CD4-positive, alpha-beta memory T cell (primary cell): ENCODE results near the gene CEACAM5. TPM values are rescaled to one million over a fixed set of nuclear protein-coding genes. Genes with fewer than 3 reads are reported as not detected.

Source experiments
- CTCF ChIA-PET: fragments of 350-600 bp; sonication (Branson Sonifier 250); formaldehyde crosslinking; loops from one replicate; lab custom pipeline; 2021; ENCODE audit warnings: inconsistent platforms; ENCODE audit not compliant: partially characterized antibody; lab: Charles Lee
- POLR2A ChIA-PET: fragments of 350-600 bp; sonication (Branson Sonifier 250); formaldehyde crosslinking; loops from one replicate; lab custom pipeline; 2021; ENCODE audit not compliant: partially characterized antibody; lab: Charles Lee
- DNase-seq, 5 donors: peaks; one replicate each; pipeline versions ENCODE4 v3.0.0 to v3.0.0-alpha.2; 2020 to 2022; ENCODE audit warnings: mixed read lengths in 1 of 5
- H3K27ac ChIP-seq: one replicate; pipeline ENCODE4 v1.7.0; 2013; ENCODE audit warnings: low read depth, low read length
- H3K27me3 ChIP-seq: 2 replicates; pipeline ENCODE4 v1.7.0; 2013; ENCODE audit warnings: mild to moderate bottlenecking, low read length, moderate library complexity; ENCODE audit not compliant: insufficient read depth
- H3K36me3 ChIP-seq: 2 replicates; pipeline ENCODE4 v1.7.0; 2013; ENCODE audit warnings: mild to moderate bottlenecking, low read length, moderate library complexity; ENCODE audit not compliant: insufficient read depth
- H3K4me1 ChIP-seq: 2 replicates; pipeline ENCODE4 v1.7.0; 2013; ENCODE audit warnings: mild to moderate bottlenecking, low read length, moderate library complexity; ENCODE audit not compliant: insufficient read depth
- H3K4me3 ChIP-seq, 2 donors: one replicate each; pipeline ENCODE4 v1.7.0; 2013; ENCODE audit warnings: low read length in 2 of 2, mild to moderate bottlenecking in 1 of 2
- H3K9me3 ChIP-seq, 2 donors: one replicate each; pipeline ENCODE4 v1.7.0; 2013; ENCODE audit warnings: low read length in 2 of 2, control low read depth in 1 of 2; ENCODE audit not compliant: control insufficient read depth in 1 of 2
- H3K27ac Mint-ChIP-seq, 7 donors: one replicate each; pipeline ENCODE4 v1.8.0; 2020 to 2021; ENCODE audit warnings: mixed read lengths in 7 of 7, mild to moderate bottlenecking in 6 of 7, inconsistent platforms in 3 of 7, moderate library complexity in 3 of 7
- H3K27me3 Mint-ChIP-seq, 2 donors: one replicate each; pipeline ENCODE4 v1.8.0; 2020 to 2021; ENCODE audit warnings: mixed read lengths in 2 of 2
- H3K36me3 Mint-ChIP-seq, 2 donors: one replicate each; pipeline ENCODE4 v1.8.0; 2020 to 2021; ENCODE audit warnings: mixed read lengths in 2 of 2, inconsistent platforms in 1 of 2, mild to moderate bottlenecking in 1 of 2
- H3K4me1 Mint-ChIP-seq, 4 donors: one replicate each; pipeline ENCODE4 v1.8.0; 2020 to 2021; ENCODE audit warnings: mixed read lengths in 4 of 4, mild to moderate bottlenecking in 1 of 4
- H3K4me3 Mint-ChIP-seq, 8 donors: one replicate each; pipeline ENCODE4 v1.8.0; 2020 to 2021; ENCODE audit warnings: mixed read lengths in 8 of 8, mild to moderate bottlenecking in 7 of 8, moderate library complexity in 6 of 8, inconsistent platforms in 3 of 8
- H3K9me3 Mint-ChIP-seq, 8 donors: one replicate each; pipeline ENCODE4 v1.8.0; 2020 to 2021; ENCODE audit warnings: mixed read lengths in 8 of 8, mild to moderate bottlenecking in 5 of 8, inconsistent platforms in 3 of 8, moderate library complexity in 1 of 8
- intact Hi-C: fragments of 100-400 bp; cut with micrococcal nuclease; formaldehyde crosslinking; loops from one replicate; pipeline ENCODE4 v1.15.1; 2023
- polyA plus RNA-seq, 2 donors: library from polyadenylated mRNA; unstranded; fragments of 300-500 nt; fragmentation: Illumina TruSeq; gene quantifications; one replicate each; pipeline ENCODE4 v1.2.3, GENCODE V29; 2021
- total RNA-seq, 2 experiments: library from RNA; stranded (reverse); gene quantifications; one replicate each; pipeline ENCODE4 v1.2.3, GENCODE V29; 2021

Gene CEACAM5
- total and polyA plus RNA-seq, 4 experiments from 2014 or later: not detected

DNA sequence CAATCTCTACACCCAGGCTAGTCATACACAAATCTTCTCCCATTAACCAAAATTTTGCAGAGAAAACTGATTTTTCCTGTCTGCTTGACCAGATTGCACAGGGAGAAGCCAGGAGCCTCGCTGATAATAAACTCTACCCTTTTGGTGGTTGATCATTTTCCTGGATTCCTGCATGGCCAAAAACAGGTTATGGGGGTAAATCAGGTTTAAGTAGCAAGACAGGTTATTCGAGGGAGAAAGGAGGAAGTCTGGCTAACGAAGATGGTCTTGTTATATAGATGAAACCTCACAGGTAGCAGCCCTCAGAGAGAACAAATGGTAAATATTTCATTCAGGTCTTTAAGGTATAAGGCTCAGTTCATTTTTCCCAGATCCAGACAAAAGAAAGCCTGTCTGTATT is 30.9 kb downstream of the CEACAM5 start:
- POLR2A ChIA-PET: no interaction called here
- intact Hi-C loops: no loop called here
- Mint-ChIP-seq H3K27me3 (peaks cover 7 to 12% of the 10 kb centered on the region in 2 donors), H3K4me1 (peaks cover 0 to 14% (median 5%) of the 10 kb centered on the region in 4 donors), H3K9me3 (no peaks in the 10 kb centered on the region), H3K36me3 (no peaks in the 10 kb centered on the region), H3K27ac (no peak overlapping the region), H3K4me3 (no peak overlapping the region)
- H3K4me1 ChIP-seq: no peaks in the 10 kb centered on the region
- no peak overlapping the region for H3K4me3 ChIP-seq
- H3K27me3 ChIP-seq: no peaks in the 10 kb centered on the region
- H3K9me3 ChIP-seq: no peaks in the 10 kb centered on the region
- no peak overlapping the region for H3K27ac ChIP-seq
- CTCF ChIA-PET: interaction anchor here (1.0 to 3.6 kb wide), 3 partner anchors 13 to 32 kb away, joined by 4 to 20 read pairs (median 5); no protein-coding TSS in a partner anchor
- no peak for DNase-seq
- no peaks in the 10 kb centered on the region for H3K36me3 ChIP-seq

DNA sequence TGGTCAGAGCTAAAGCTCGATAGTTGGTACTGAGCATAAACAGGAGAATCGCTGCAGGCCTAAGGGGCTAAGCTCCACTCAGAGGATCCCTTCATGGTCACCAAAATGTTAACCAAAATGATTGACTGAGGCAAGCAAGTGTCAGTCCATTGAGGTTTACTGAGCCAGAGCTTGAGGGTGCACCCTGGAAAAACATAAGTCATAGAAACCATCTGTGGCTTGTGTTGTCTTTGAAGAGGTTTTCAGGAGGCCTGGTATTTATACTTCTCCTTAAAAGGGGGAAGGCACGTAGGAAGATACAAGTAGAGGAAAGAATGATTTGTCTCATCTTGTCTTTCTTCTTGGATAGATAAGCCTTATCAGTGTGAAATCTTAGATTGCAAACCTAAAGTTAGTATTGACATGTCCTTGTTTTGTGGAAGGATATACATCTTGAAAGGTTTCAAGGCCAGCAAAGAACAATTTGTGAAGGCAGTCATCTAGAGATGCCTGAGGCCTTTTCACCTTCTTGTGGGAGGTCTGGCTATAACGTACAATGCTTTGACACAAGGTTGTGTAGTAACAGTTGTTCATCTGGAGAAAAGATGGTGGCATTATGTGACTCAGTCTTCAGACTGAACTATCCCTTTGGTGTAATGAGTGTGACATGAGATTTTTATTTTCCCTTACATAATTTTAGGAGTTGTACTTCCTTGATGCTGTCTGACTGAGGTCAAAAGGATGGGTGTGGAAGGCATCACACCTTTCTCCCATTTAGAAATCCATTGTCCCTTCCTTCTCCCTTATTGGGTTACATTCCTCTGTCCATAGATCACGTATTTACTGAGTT is 32.2 kb downstream of the CEACAM5 start:
- Histone ChIP-seq H3K27me3 (no peaks in the 10 kb centered on the region), H3K36me3 (no peaks in the 10 kb centered on the region), H3K9me3 (no peaks in the 10 kb centered on the region), H3K27ac (no peak overlapping the region), H3K4me3 (no peak overlapping the region), H3K4me1 (no peaks in the 10 kb centered on the region)
- CTCF ChIA-PET: interaction anchor here (1.0 to 3.6 kb wide), 3 partner anchors 11 to 34 kb away, joined by 4 to 20 read pairs (median 5); no protein-coding TSS in a partner anchor
- H3K4me1 Mint-ChIP-seq: peaks cover 0 to 10% (median 5%) of the 10 kb centered on the region in 4 donors
- intact Hi-C loops: no loop called here
- POLR2A ChIA-PET: no interaction called here
- DNase-seq: no peak
- no peaks in the 10 kb centered on the region for H3K9me3 Mint-ChIP-seq
- H3K36me3 Mint-ChIP-seq: no peaks in the 10 kb centered on the region
- H3K27me3 Mint-ChIP-seq: peaks cover 11 to 16% of the 10 kb centered on the region in 2 donors
- no peak overlapping the region for H3K4me3 Mint-ChIP-seq
- H3K27ac Mint-ChIP-seq: no peak overlapping the region

DNA sequence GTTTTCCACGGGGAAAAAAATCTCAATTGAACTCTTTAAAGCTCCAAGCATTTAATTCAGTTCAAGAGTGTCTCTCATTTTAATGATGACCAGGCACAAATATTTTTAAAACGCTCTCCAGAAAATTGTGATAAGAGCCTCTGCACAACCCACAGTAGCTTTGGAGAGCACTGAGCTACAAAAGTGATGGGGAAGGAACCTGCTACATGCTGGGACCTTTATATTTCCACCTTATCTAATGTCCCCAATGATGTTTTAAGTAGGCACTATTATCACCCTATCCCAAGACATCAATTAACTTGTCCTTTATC is 32.8 kb downstream of the CEACAM5 start:
- ChIA-PET POLR2A (no interaction called here), CTCF (interaction anchor here (3.6 kb wide), 1 partner anchor 13 kb away, joined by 20 read pairs; no protein-coding TSS in a partner anchor)
- Histone ChIP-seq H3K27ac (no peak overlapping the region), H3K4me3 (no peak overlapping the region), H3K36me3 (no peaks in the 10 kb centered on the region), H3K4me1 (no peaks in the 10 kb centered on the region), H3K27me3 (no peaks in the 10 kb centered on the region), H3K9me3 (no peaks in the 10 kb centered on the region)
- H3K9me3 Mint-ChIP-seq: no peaks in the 10 kb centered on the region
- no peaks in the 10 kb centered on the region for H3K36me3 Mint-ChIP-seq
- no peak overlapping the region for H3K27ac Mint-ChIP-seq
- intact Hi-C loops: no loop called here
- peaks cover 0 to 10% (median 5%) of the 10 kb centered on the region in 4 donors for H3K4me1 Mint-ChIP-seq
- H3K4me3 Mint-ChIP-seq: no peak overlapping the region
- no peak for DNase-seq
- H3K27me3 Mint-ChIP-seq: peaks cover 17 to 19% of the 10 kb centered on the region in 2 donors

- Histone ChIP-seq H3K4me3 (no peak overlapping the region), H3K36me3 (no peaks in the 10 kb centered on the region), H3K9me3 (no peaks in the 10 kb centered on the region), H3K4me1 (no peaks in the 10 kb centered on the region), H3K27me3 (no peaks in the 10 kb centered on the region), H3K27ac (no peak overlapping the region)
- intact Hi-C loops: loop anchor here (5.0 kb wide), 1 partner anchor 103 kb away; no protein-coding TSS in a partner anchor
- H3K4me3 Mint-ChIP-seq: no peak overlapping the region
- POLR2A ChIA-PET: no interaction called here
- CTCF ChIA-PET: interaction anchor here (1.5 to 2.4 kb wide), 2 partner anchors 9 to 51 kb away, joined by 4 to 16 read pairs; partner anchors contain the start of gene CEACAM3
- H3K36me3 Mint-ChIP-seq: no peaks in the 10 kb centered on the region
- no peak overlapping the region for H3K27ac Mint-ChIP-seq
- DNase-seq: no peak
- H3K4me1 Mint-ChIP-seq: peaks cover 0 to 11% (median 7%) of the 10 kb centered on the region in 4 donors
- H3K27me3 Mint-ChIP-seq: peaks cover 27 to 30% of the 10 kb centered on the region in 2 donors
- H3K9me3 Mint-ChIP-seq: no peaks in the 10 kb centered on the region
These were observed 36.4 kb downstream of the CEACAM5 start for GRCh38 chr19:41744850-41745249.

- Mint-ChIP-seq H3K4me3 (no peak overlapping the region), H3K9me3 (no peaks in the 10 kb centered on the region), H3K4me1 (peaks cover 0 to 4% (median 1%) of the 10 kb centered on the region in 4 donors), H3K27me3 (peaks cover 30 to 31% of the 10 kb centered on the region in 2 donors), H3K27ac (no peak overlapping the region), H3K36me3 (no peaks in the 10 kb centered on the region)
- no peak overlapping the region for H3K4me3 ChIP-seq
- ChIA-PET POLR2A (no interaction called here), CTCF (interaction anchor here (0.8 to 2.4 kb wide), 4 partner anchors 8 to 50 kb away, joined by 3 to 16 read pairs (median 6); partner anchors contain the start of gene CEACAM3)
- no peak for DNase-seq
- no peaks in the 10 kb centered on the region for H3K4me1 ChIP-seq
- intact Hi-C loops: loop anchor here (1.0 to 5.0 kb wide), 2 partner anchors 38 to 103 kb away; no protein-coding TSS in a partner anchor
- H3K27me3 ChIP-seq: no peaks in the 10 kb centered on the region
- no peaks in the 10 kb centered on the region for H3K36me3 ChIP-seq
- no peak overlapping the region for H3K27ac ChIP-seq
- no peaks in the 10 kb centered on the region for H3K9me3 ChIP-seq
These were observed 37.3 kb downstream of the CEACAM5 start for GRCh38 chr19:41745756-41746155.

GRCh38 chr19:41746593-41747227 is 38.3 kb downstream of the CEACAM5 start:
- H3K4me1 Mint-ChIP-seq: peaks cover 0 to 3% (median 1%) of the 10 kb centered on the region in 4 donors
- no peaks in the 10 kb centered on the region for H3K9me3 Mint-ChIP-seq
- Histone ChIP-seq H3K27ac (no peak overlapping the region), H3K9me3 (no peaks in the 10 kb centered on the region), H3K4me1 (no peaks in the 10 kb centered on the region), H3K4me3 (no peak overlapping the region), H3K27me3 (no peaks in the 10 kb centered on the region), H3K36me3 (no peaks in the 10 kb centered on the region)
- H3K27me3 Mint-ChIP-seq: peaks cover 36 to 37% of the 10 kb centered on the region in 2 donors
- no peak overlapping the region for H3K27ac Mint-ChIP-seq
- ChIA-PET POLR2A (no interaction called here), CTCF (interaction anchor here (0.8 to 2.4 kb wide), 4 partner anchors 38 to 49 kb away, joined by 3 to 9 read pairs (median 6); partner anchors contain the start of gene CEACAM3)
- intact Hi-C loops: loop anchor here (1.0 to 5.0 kb wide), 2 partner anchors 39 to 104 kb away; no protein-coding TSS in a partner anchor
- no peaks in the 10 kb centered on the region for H3K36me3 Mint-ChIP-seq
- peak; percentile 37 to 50 (median 46) for DNase-seq
- no peak overlapping the region for H3K4me3 Mint-ChIP-seq

- DNase-seq: no peak
- H3K27ac Mint-ChIP-seq: no peak overlapping the region
- Histone ChIP-seq H3K9me3 (no peaks in the 10 kb centered on the region), H3K27me3 (no peaks in the 10 kb centered on the region), H3K27ac (no peak overlapping the region), H3K36me3 (no peaks in the 10 kb centered on the region), H3K4me1 (no peaks in the 10 kb centered on the region), H3K4me3 (no peak overlapping the region)
- peaks cover 42 to 44% of the 10 kb centered on the region in 2 donors for H3K27me3 Mint-ChIP-seq
- no peaks in the 10 kb centered on the region for H3K9me3 Mint-ChIP-seq
- H3K4me3 Mint-ChIP-seq: no peak overlapping the region
- POLR2A ChIA-PET: no interaction called here
- peaks cover 0 to 5% (median 1%) of the 10 kb centered on the region in 4 donors for H3K4me1 Mint-ChIP-seq
- CTCF ChIA-PET: interaction anchor here (1.1 to 2.4 kb wide), 3 partner anchors 38 to 47 kb away, joined by 3 to 9 read pairs (median 7); no protein-coding TSS in a partner anchor
- intact Hi-C loops: loop anchor here (5.0 kb wide), 1 partner anchor 106 kb away; no protein-coding TSS in a partner anchor
- no peaks in the 10 kb centered on the region for H3K36me3 Mint-ChIP-seq
These were observed 39.6 kb downstream of the CEACAM5 start for GRCh38 chr19:41748012-41748411.
